Psoas muscle (tissue), 8 donors: Measurements from ENCODE around the gene TCF7L2. TPM values are rescaled to one million over a fixed set of nuclear protein-coding genes. Genes with fewer than 3 reads are reported as not detected.

ENCODE experiments used
- ATAC-seq, 4 donors: fragments of 200-7000 bp; cut with Tn5 transposase; one replicate each; pipeline ENCODE4 v1.9.1; 2020; ENCODE audit warnings: moderate library complexity in 3 of 4, mild to moderate bottlenecking in 2 of 4
- DNase-seq, 2 donors: peaks; one replicate each; pipeline ENCODE4 v3.0.0-alpha.2; 2020
- H3K27ac ChIP-seq: fragments of 200-600 bp; one replicate; pipeline ENCODE4 v1.8.0; 2022
- H3K27me3 ChIP-seq, 3 donors: fragments of 200-600 bp in 1 of 3; one replicate each; pipeline versions ENCODE4 v1.6.1 to v1.8.0; 2013 to 2022; ENCODE audit warnings: low read length in 2 of 3, mild to moderate bottlenecking in 2 of 3, moderate library complexity in 1 of 3; ENCODE audit not compliant: insufficient read depth in 3 of 3
- H3K36me3 ChIP-seq, 2 donors: fragments of 200-600 bp in 1 of 2; one replicate each; pipeline versions ENCODE4 v1.6.1 to v1.8.0; 2013 to 2022; ENCODE audit warnings: low read depth in 1 of 2, mild to moderate bottlenecking in 1 of 2, moderate library complexity in 1 of 2; ENCODE audit not compliant: insufficient read depth in 1 of 2
- H3K4me1 ChIP-seq: fragments of 200-600 bp; one replicate; pipeline ENCODE4 v1.8.0; 2022
- H3K4me3 ChIP-seq: fragments of 200-600 bp; one replicate; pipeline ENCODE4 v1.8.0; 2022; ENCODE audit warnings: mild to moderate bottlenecking
- H3K9me3 ChIP-seq: fragments of 200-600 bp; one replicate; pipeline ENCODE4 v1.8.0; 2022
- CTCF ChIP-seq: fragments of 200-600 bp; IDR thresholded peaks from one replicate; pipeline ENCODE4 v1.8.0; 2022; ENCODE audit warnings: antibody characterized with exemption
- WGBS, 3 donors: extraction: QIAGEN DNeasy Blood & Tissue Kit; methylation state at CpG; one replicate each; pipeline versions ENCODE4 v1.1.6 to v1.1.7; 2013; 5-methylcytosine and 5-hydroxymethylcytosine counted together
- intact Hi-C, 2 donors: fragments of 100-400 bp; cut with DNase I; formaldehyde crosslinking; loops; one replicate each; pipeline versions ENCODE4 v1.11.0 to v1.14.2; 2022
- polyA plus RNA-seq, 3 donors: library from polyadenylated mRNA; stranded (reverse); fragments of 200-250 nt; gene quantifications; one replicate each; pipeline ENCODE4 v1.2.3, GENCODE V29; 2013
- total RNA-seq, 4 donors: library from RNA; stranded (reverse); fragmentation: NEBNext Ultra II Directional in 2 of 4; extraction: Animal tissue kit (Norgen Biotek cat#: 25700) in 2 of 4; gene quantifications; one replicate each; pipeline versions ENCODE4 v1.2.1 to v1.2.4, GENCODE V29; 2021 to 2023
- donor health status: healthy with polysubstance abuse.
- donor health status: DM: no; HTN: no; CAD: no; lungs with moderate emphysema.
- donor health status: Bipolar disorder and iron deficiency.
- donor health status: healthy.
- donor health status: DM: yes; HTN: yes; CAD: no.
- donor health status: DM: no; HTN: no; CAD: no.
- donor health status: DM: no; HTN: no; CAD: no.
- donor health status: DM: yes; HTN: yes; CAD: no.

The TCF7L2 gene
- total and polyA plus RNA-seq, 7 donors, result 1.8 to 8.5 (median 4.3) TPM

GRCh38 chr10:113138937-113139585, 189.0 kb downstream of the TCF7L2 start:
- DNase-seq (no peak), ATAC-seq (no peak)
- Histone ChIP-seq H3K27ac (no peak overlapping the region), H3K4me3 (no peak overlapping the region), H3K9me3 (no peaks in the 10 kb centered on the region), H3K27me3 (no peaks in the 10 kb centered on the region), H3K4me1 (no peaks in the 10 kb centered on the region), H3K36me3 (peaks cover 0 to 24% of the 10 kb centered on the region in 2 donors)
- intact Hi-C loops, result no loop called here
- no peak for TF ChIP-seq CTCF
- WGBS, 3 donors, result 89 to 94% (median 90%) methylated on average over 4 of the region's 4 CpGs

GRCh38 chr10:113139699-113140098, 189.7 kb downstream of the TCF7L2 start:
- intact Hi-C loops, result no loop called here
- H3K36me3 ChIP-seq, result peaks cover 0 to 30% of the 10 kb centered on the region in 2 donors

GRCh38 chr10:113140143-113141011, 190.3 kb downstream of the TCF7L2 start:
- no peak for ATAC-seq
- intact Hi-C loops, result no loop called here
- WGBS, 3 donors, result 92 to 94% (median 92%) methylated on average over 10 of the region's 10 CpGs
- H3K27me3 ChIP-seq, result no peaks in the 10 kb centered on the region
- DNase-seq, result no peak
- no peak overlapping the region for H3K27ac ChIP-seq
- no peak overlapping the region for H3K4me3 ChIP-seq
- no peaks in the 10 kb centered on the region for H3K9me3 ChIP-seq
- no peak for TF ChIP-seq CTCF
- no peaks in the 10 kb centered on the region for H3K4me1 ChIP-seq
- peaks cover 0 to 36% of the 10 kb centered on the region in 2 donors for H3K36me3 ChIP-seq

More at GRCh38 chr10:113139699-113140098, 189.7 kb downstream of the TCF7L2 start:
- Histone ChIP-seq H3K9me3 (no peaks in the 10 kb centered on the region), H3K4me3 (no peak overlapping the region), H3K27me3 (no peaks in the 10 kb centered on the region), H3K4me1 (no peaks in the 10 kb centered on the region), H3K27ac (no peak overlapping the region)
- 51 to 71% (median 55%) methylated on average over 2 of the region's 2 CpGs for WGBS, 3 donors
- ATAC-seq (no peak), DNase-seq (no peak)
- no peak for TF ChIP-seq CTCF

GRCh38 chr10:113142601-113143362, 192.7 kb downstream of the TCF7L2 start:
- no peak for TF ChIP-seq CTCF

More at GRCh38 chr10:113142601-113143362, 192.7 kb downstream of the TCF7L2 start:
- H3K27me3 ChIP-seq, result no peaks in the 10 kb centered on the region
- no peaks in the 10 kb centered on the region for H3K4me1 ChIP-seq
- no peaks in the 10 kb centered on the region for H3K9me3 ChIP-seq
- intact Hi-C loops, result no loop called here
- no peak overlapping the region for H3K27ac ChIP-seq
- H3K4me3 ChIP-seq, result no peak overlapping the region
- ATAC-seq (no peak), DNase-seq (no peak)
- H3K36me3 ChIP-seq, result peaks cover 0 to 59% of the 10 kb centered on the region in 2 donors
- 85 to 90% (median 89%) methylated on average over 22 of the region's 22 CpGs for WGBS, 3 donors
